ENCODE data around the gene TMEM120A. TPM values are rescaled to one million over a fixed set of nuclear protein-coding genes. Genes with fewer than 3 reads are reported as not detected.
"Not testable (repeated sequence)": the region's sequence is repeated elsewhere in the genome, so short reads cannot be mapped to it uniquely, and the experiment has no call there.

The TMEM120A gene
- total RNA-seq, 6 experiments from 2014 or later, result 35.5 to 47.3 (median 37.2) TPM

GRCh38 chr7:76022026-76022780, 27.8 kb upstream of the TMEM120A start:
- TF ChIP-seq, protein P1, sequence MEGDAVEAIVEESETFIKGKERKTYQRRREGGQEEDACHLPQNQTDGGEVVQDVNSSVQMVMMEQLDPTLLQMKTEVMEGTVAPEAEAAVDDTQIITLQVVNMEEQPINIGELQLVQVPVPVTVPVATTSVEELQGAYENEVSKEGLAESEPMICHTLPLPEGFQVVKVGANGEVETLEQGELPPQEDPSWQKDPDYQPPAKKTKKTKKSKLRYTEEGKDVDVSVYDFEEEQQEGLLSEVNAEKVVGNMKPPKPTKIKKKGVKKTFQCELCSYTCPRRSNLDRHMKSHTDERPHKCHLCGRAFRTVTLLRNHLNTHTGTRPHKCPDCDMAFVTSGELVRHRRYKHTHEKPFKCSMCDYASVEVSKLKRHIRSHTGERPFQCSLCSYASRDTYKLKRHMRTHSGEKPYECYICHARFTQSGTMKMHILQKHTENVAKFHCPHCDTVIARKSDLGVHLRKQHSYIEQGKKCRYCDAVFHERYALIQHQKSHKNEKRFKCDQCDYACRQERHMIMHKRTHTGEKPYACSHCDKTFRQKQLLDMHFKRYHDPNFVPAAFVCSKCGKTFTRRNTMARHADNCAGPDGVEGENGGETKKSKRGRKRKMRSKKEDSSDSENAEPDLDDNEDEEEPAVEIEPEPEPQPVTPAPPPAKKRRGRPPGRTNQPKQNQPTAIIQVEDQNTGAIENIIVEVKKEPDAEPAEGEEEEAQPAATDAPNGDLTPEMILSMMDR (IDR thresholded peaks at IDR 0.05), result no peak
- DNase-seq, result no peak
- peaks cover 1% of the 10 kb centered on the region; the same call in 1 of the 2 replicates for H3K27me3 Mint-ChIP-seq (ENCODE audit: insufficient read depth)
- no peaks in the 10 kb centered on the region for H3K4me1 Mint-ChIP-seq (ENCODE audit: low read depth)
- no peaks in the 10 kb centered on the region for H3K9me3 Mint-ChIP-seq
- no peak overlapping the region for H3K27ac Mint-ChIP-seq
- H3K4me3 Mint-ChIP-seq, result no peak overlapping the region
- H3K36me3 Mint-ChIP-seq (ENCODE audit: low read depth), result peaks cover 8% of the 10 kb centered on the region

DNA sequence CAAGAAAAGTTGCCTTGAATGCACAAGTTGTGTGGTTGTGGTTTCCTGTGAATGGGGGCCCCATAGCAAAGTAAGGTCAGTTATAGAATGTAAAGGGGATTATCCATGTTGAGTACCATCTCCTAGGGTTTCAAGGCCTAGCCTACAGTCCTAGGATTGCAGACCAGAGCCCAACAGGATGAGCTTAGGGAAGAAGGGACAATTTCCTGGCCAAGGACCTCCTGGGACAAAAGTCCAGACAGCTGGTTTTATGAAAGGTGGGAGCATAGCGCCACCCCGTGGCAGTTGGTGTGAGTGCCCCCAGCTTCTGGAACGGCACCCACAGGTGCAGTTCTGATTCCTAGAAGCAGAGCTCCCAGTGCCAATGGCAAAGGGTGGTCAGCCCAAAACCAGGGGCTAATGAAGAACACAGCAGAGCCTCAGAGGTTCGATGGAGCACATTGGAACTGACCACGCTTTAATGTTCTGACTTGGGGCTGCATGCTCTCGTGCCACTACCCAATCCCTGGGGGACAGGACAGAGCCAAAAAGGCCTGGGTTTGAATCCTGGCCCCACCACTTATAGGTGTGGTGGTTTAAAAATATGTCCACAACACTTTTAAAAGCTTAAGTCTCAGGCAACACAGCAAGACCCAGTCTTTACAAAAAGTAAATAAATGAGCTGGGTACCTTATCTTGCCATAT, 25.8 kb upstream of the TMEM120A start:
- Mint-ChIP-seq H3K4me3 (no peak overlapping the region), H3K36me3 (ENCODE audit: low read depth) (peaks cover 8% of the 10 kb centered on the region), H3K4me1 (ENCODE audit: low read depth) (no peaks in the 10 kb centered on the region), H3K27ac (no peak overlapping the region), H3K9me3 (no peaks in the 10 kb centered on the region), H3K27me3 (ENCODE audit: insufficient read depth) (peaks cover 1% of the 10 kb centered on the region; the same call in 1 of the 2 replicates)
- DNase-seq, result peak; percentile 32
- TF ChIP-seq, protein P1 (IDR thresholded peaks at IDR 0.05), result peak; percentile 97

- not testable (repeated sequence) for H3K27ac Mint-ChIP-seq; H3K27me3 Mint-ChIP-seq (ENCODE audit: insufficient read depth); H3K9me3 Mint-ChIP-seq; DNase-seq; H3K4me1 Mint-ChIP-seq (ENCODE audit: low read depth); H3K36me3 Mint-ChIP-seq (ENCODE audit: low read depth); H3K4me3 Mint-ChIP-seq
These were observed 24.1 kb upstream of the TMEM120A start for GRCh38 chr7:76018520-76018919.

- DNase-seq, result no peak
- Mint-ChIP-seq H3K36me3 (ENCODE audit: low read depth) (peaks cover 2% of the 10 kb centered on the region), H3K27me3 (ENCODE audit: insufficient read depth) (peaks cover 2% of the 10 kb centered on the region), H3K4me3 (no peak overlapping the region), H3K4me1 (ENCODE audit: low read depth) (peaks cover 11% of the 10 kb centered on the region), H3K27ac (no peak overlapping the region), H3K9me3 (no peaks in the 10 kb centered on the region)
- TF ChIP-seq, protein P1 (IDR thresholded peaks at IDR 0.05), result no peak
These were observed 22.0 kb upstream of the TMEM120A start for GRCh38 chr7:76016191-76016947.

DNA sequence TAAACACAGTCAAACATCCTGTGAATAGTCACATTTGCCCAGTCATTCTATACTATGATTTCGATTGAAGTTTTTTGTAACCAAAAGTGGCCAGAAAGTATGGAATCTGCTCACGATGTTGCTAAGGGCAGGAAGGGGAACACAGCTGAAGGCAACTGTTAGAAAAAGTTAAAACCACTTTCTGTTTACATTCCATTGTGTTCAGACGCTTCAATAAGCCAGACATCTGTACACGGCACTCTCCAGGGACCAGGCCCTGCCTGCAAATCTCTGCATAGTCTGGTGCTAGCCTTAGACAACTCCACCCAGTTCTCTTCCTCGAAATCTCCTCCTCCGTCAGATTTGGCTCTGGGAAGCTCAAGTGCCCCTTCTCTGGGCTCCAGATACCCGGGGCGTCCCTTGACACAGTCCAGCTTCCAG, 17.1 kb upstream of the TMEM120A start:
- H3K27ac Mint-ChIP-seq, result peak overlapping the region; percentile 73
- no peaks in the 10 kb centered on the region; the same call in 1 of the 2 replicates for H3K36me3 Mint-ChIP-seq (ENCODE audit: low read depth)
- H3K4me3 Mint-ChIP-seq, result peak overlapping the region; percentile 12

More for the DNA sequence above, 17.1 kb upstream of the TMEM120A start:
- TF ChIP-seq, protein P1 (IDR thresholded peaks at IDR 0.05), result no peak
- peak; percentile 52 for DNase-seq
- Mint-ChIP-seq H3K27me3 (ENCODE audit: insufficient read depth) (peaks cover 2% of the 10 kb centered on the region), H3K4me1 (ENCODE audit: low read depth) (peaks cover 39% of the 10 kb centered on the region), H3K9me3 (no peaks in the 10 kb centered on the region)
